ENCODE measurements around the gene PCDH9.

The PCDH9 gene

DNA sequence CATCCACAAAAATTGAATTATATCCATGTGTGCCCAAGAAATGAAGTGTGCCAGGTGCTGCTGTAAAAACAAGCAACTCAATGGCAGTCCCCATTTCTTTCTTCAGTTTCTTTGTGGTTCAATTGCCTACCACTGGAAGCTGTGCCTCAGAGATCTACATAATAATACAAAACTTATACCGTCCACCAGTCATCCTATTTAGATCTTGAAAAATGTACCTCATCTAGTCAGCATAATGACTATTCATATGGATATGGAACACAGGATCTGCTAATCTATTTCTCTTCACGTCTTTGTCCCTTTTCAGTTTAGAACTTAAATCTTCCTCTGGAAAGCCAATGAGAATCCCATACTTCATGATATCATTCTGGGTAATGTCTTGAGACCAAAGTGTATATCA is 648.5 kb downstream of the PCDH9 start:
- DNase-seq (ENCODE audit: low read depth), result no peak
- TF ChIP-seq, protein P1, sequence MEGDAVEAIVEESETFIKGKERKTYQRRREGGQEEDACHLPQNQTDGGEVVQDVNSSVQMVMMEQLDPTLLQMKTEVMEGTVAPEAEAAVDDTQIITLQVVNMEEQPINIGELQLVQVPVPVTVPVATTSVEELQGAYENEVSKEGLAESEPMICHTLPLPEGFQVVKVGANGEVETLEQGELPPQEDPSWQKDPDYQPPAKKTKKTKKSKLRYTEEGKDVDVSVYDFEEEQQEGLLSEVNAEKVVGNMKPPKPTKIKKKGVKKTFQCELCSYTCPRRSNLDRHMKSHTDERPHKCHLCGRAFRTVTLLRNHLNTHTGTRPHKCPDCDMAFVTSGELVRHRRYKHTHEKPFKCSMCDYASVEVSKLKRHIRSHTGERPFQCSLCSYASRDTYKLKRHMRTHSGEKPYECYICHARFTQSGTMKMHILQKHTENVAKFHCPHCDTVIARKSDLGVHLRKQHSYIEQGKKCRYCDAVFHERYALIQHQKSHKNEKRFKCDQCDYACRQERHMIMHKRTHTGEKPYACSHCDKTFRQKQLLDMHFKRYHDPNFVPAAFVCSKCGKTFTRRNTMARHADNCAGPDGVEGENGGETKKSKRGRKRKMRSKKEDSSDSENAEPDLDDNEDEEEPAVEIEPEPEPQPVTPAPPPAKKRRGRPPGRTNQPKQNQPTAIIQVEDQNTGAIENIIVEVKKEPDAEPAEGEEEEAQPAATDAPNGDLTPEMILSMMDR (IDR thresholded peaks at IDR 0.05; ENCODE audit: low read depth, low read length), result no peak
- TF ChIP-seq POLR2A (IDR thresholded peaks at IDR 0.05; ENCODE audit: extremely low read depth, insufficient read length), result no peak
- TF ChIP-seq, protein P2, sequence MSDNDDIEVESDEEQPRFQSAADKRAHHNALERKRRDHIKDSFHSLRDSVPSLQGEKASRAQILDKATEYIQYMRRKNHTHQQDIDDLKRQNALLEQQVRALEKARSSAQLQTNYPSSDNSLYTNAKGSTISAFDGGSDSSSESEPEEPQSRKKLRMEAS (IDR thresholded peaks at IDR 0.05; ENCODE audit: low read depth, low read length), result no peak
- no peak overlapping the region for H3K4me3 ChIP-seq (ENCODE audit: low read depth, low read length)

DNA sequence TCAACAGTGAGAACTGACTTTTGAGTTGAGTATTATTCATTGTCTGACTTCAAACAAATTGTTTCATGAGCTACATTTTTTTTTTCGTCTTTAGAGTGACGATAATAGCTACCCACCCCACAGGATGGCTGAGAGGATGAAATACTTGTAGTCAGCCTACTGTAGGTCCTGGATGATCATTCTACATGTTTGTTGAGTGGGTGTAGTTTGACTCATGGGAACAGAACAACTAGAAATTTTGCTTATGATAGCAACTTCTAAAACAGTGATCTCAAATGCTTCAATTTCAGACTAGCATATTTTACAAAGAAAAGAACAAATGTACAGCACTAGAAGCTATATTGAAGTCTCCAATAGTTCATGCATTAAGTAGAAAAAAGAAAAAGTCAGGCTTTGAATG is 651.8 kb downstream of the PCDH9 start:
- no peak for DNase-seq (ENCODE audit: low read depth)
- TF ChIP-seq, protein P2 (IDR thresholded peaks at IDR 0.05; ENCODE audit: low read depth, low read length), result no peak
- TF ChIP-seq POLR2A (IDR thresholded peaks at IDR 0.05; ENCODE audit: extremely low read depth, insufficient read length), result no peak
- TF ChIP-seq, protein P1 (IDR thresholded peaks at IDR 0.05; ENCODE audit: low read depth, low read length), result no peak
- no peak for TF ChIP-seq MYC (IDR thresholded peaks at IDR 0.05; ENCODE audit: low read depth, low read length)
- no peak overlapping the region for H3K4me3 ChIP-seq (ENCODE audit: low read depth, low read length)

DNA sequence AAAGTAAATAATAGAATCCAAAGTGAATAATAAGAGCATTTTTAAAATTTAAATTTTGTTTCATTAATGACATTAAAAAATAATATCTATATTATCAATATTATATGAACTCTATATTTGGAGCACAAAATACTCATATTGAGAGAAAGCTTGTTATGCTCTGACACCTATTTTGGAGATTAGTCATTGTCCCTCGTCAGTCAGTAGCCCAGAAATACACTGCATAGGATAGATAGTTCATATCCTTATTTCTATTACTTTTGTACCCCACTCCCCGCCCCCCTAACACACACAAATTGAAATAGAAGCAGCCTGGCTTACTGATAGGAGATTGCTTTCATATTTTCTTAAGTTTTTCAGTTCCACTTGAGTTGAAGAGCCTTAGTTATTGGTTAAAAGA is 652.8 kb downstream of the PCDH9 start:
- H3K4me3 ChIP-seq (ENCODE audit: low read depth, low read length), result no peak overlapping the region
- TF ChIP-seq, protein P1 (IDR thresholded peaks at IDR 0.05; ENCODE audit: low read depth, low read length), result no peak
- TF ChIP-seq MYC (IDR thresholded peaks at IDR 0.05; ENCODE audit: low read depth, low read length) (no peak), POLR2A (IDR thresholded peaks at IDR 0.05; ENCODE audit: extremely low read depth, insufficient read length) (no peak)
- TF ChIP-seq, protein P2 (IDR thresholded peaks at IDR 0.05; ENCODE audit: low read depth, low read length), result no peak
- no peak for DNase-seq (ENCODE audit: low read depth)

DNA sequence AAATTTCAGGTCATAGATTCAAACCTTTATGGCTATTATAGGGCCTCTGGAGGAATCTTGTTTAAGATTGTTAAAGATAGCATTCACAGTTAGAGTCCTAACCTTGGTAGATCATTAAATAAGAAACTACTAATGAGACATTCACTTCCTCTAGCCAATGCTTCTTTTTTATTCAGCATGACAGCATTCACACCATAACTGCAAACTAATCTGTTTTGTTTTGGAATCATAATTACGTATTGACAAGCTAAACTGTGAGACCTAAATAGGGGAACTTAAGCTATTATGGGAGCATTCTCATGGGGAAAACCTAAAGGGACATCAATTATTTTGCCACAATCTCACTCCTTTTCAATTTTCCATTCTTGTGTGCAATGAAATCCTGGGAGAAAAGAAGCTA is 653.8 kb downstream of the PCDH9 start:
- no peak for TF ChIP-seq POLR2A (IDR thresholded peaks at IDR 0.05; ENCODE audit: extremely low read depth, insufficient read length)
- TF ChIP-seq MYC (IDR thresholded peaks at IDR 0.05; ENCODE audit: low read depth, low read length), result no peak
- TF ChIP-seq, protein P2 (IDR thresholded peaks at IDR 0.05; ENCODE audit: low read depth, low read length), result no peak
- TF ChIP-seq, protein P1 (IDR thresholded peaks at IDR 0.05; ENCODE audit: low read depth, low read length), result no peak
- no peak for DNase-seq (ENCODE audit: low read depth)
- no peak overlapping the region for H3K4me3 ChIP-seq (ENCODE audit: low read depth, low read length)

DNA sequence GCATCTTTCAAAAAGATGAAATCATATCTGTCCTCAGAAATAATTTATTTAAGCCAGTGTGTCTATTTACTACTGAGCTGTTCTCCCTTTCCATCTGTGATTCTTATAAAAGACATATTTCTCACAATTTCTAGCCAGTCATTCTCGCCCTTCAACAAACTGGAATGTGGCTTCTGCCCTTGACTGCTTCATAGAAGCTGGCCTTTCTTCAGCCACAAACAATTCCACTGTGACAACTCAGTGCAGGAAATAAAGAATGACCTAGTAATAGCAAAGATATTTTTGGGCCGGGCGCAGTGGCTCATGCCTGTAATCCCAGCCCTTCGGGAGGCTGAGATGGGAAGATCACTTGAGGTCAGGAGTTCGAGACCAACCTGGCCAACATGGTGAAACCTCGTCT is 655.5 kb downstream of the PCDH9 start:
- DNase-seq (ENCODE audit: low read depth), result no peak
- H3K4me3 ChIP-seq (ENCODE audit: low read depth, low read length), result no peak overlapping the region

DNA sequence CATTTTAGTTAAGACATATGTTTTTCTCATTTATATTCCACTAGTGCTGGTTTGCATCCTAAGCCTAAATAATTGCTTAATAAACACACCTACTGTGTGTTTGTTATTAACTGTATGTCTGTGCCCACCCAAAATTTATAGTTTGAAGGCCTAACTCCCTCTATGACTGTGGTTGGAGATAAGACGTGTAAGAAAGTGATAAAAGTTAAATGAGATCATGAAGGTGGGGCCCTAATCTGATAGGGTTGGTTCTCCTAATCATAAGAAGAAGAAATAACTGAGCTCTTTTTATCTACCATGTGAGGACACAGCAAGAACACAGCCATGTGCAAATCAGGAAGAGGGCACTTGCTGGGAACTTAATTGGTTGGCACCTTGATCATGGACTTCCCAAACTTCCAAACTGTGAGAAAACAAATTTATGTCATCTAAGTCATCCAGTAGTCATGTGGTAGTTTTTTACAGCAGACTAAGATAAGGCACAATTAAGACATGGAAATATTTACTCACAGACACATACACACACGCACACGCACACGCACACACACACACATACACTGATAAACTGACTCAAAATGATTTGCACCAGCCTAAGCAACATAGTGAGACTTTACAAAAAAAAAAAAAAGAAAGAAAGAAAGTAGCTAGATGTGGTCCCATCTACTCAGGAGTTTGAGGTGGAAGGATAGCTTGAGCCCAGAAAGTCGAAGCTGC is 662.1 kb downstream of the PCDH9 start:
- TF ChIP-seq, protein P2 (IDR thresholded peaks at IDR 0.05; ENCODE audit: low read depth, low read length), result no peak
- TF ChIP-seq POLR2A (IDR thresholded peaks at IDR 0.05; ENCODE audit: extremely low read depth, insufficient read length), result no peak
- TF ChIP-seq, protein P1 (IDR thresholded peaks at IDR 0.05; ENCODE audit: low read depth, low read length), result no peak
- no peak for TF ChIP-seq MYC (IDR thresholded peaks at IDR 0.05; ENCODE audit: low read depth, low read length)
- no peak for DNase-seq (ENCODE audit: low read depth)

More for the DNA sequence above, 655.5 kb downstream of the PCDH9 start:
- TF ChIP-seq, protein P2 (IDR thresholded peaks at IDR 0.05; ENCODE audit: low read depth, low read length), result no peak
- no peak for TF ChIP-seq MYC (IDR thresholded peaks at IDR 0.05; ENCODE audit: low read depth, low read length)
- TF ChIP-seq POLR2A (IDR thresholded peaks at IDR 0.05; ENCODE audit: extremely low read depth, insufficient read length), result no peak

More for the DNA sequence above, 662.1 kb downstream of the PCDH9 start:
- no peak overlapping the region for H3K4me3 ChIP-seq (ENCODE audit: low read depth, low read length)
